HG03039 (cell line): ENCODE data around the gene SCGB1D1.

Source experiments
- ATAC-seq: cut with Tn5 transposase; IDR thresholded peaks from one replicate; pipeline ENCODE4 v1.9.1; 2021; ENCODE audit warnings: mild to moderate bottlenecking, moderate library complexity; ENCODE audit not compliant: unreplicated experiment

SCGB1D1 gene

GRCh38 chr11:62190011-62190410 lies at the start of gene SCGB1D1:
SCGB1D1 (plus strand) TSS chr11:62190216; CDS start chr11:62190285, 69 bp downstream.
- ATAC-seq, result no peak

GRCh38 chr11:62140304-62141110 lies 49.5 kb upstream of the SCGB1D1 start:
- ATAC-seq, result no peak

GRCh38 chr11:62141111-62142042 lies 48.6 kb upstream of the SCGB1D1 start:
- ATAC-seq, result no peak

GRCh38 chr11:62142043-62142375 lies 48.0 kb upstream of the SCGB1D1 start:
- ATAC-seq, result no peak

- ATAC-seq, result no peak
These were observed 47.1 kb upstream of the SCGB1D1 start for GRCh38 chr11:62142921-62143320.

GRCh38 chr11:62143727-62144126 lies 46.3 kb upstream of the SCGB1D1 start:
- no peak for ATAC-seq

GRCh38 chr11:62144641-62145255 lies 45.3 kb upstream of the SCGB1D1 start:
- no peak for ATAC-seq

- ATAC-seq, result no peak
These were observed 44.6 kb upstream of the SCGB1D1 start for GRCh38 chr11:62145261-62145871.

- no peak for ATAC-seq
These were observed 43.4 kb upstream of the SCGB1D1 start for GRCh38 chr11:62146476-62147200.

GRCh38 chr11:62147545-62147944 lies 42.5 kb upstream of the SCGB1D1 start:
- ATAC-seq, result no peak

GRCh38 chr11:62148271-62148980 lies 41.6 kb upstream of the SCGB1D1 start:
- ATAC-seq, result no peak

GRCh38 chr11:62149986-62150886 lies 39.8 kb upstream of the SCGB1D1 start:
- no peak for ATAC-seq

GRCh38 chr11:62150887-62151736 lies 38.9 kb upstream of the SCGB1D1 start:
- no peak for ATAC-seq

- no peak for ATAC-seq
These were observed 38.3 kb upstream of the SCGB1D1 start for GRCh38 chr11:62151737-62152102.

GRCh38 chr11:62152245-62153086 lies 37.5 kb upstream of the SCGB1D1 start:
- no peak for ATAC-seq

GRCh38 chr11:62153087-62153395 lies 37.0 kb upstream of the SCGB1D1 start:
- no peak for ATAC-seq

GRCh38 chr11:62153617-62154016 lies 36.4 kb upstream of the SCGB1D1 start:
- ATAC-seq, result no peak
